Measurements from ENCODE around the gene ATXN7L3. TPM values are rescaled to one million over a fixed set of nuclear protein-coding genes. Genes with fewer than 3 reads are reported as not detected.
"Not testable (repeated sequence)": the region's sequence is repeated elsewhere in the genome, so short reads cannot be mapped to it uniquely, and the experiment has no call there.

ATXN7L3 gene
- total RNA-seq, 1 donor from 2014 or later = 116 TPM

DNA sequence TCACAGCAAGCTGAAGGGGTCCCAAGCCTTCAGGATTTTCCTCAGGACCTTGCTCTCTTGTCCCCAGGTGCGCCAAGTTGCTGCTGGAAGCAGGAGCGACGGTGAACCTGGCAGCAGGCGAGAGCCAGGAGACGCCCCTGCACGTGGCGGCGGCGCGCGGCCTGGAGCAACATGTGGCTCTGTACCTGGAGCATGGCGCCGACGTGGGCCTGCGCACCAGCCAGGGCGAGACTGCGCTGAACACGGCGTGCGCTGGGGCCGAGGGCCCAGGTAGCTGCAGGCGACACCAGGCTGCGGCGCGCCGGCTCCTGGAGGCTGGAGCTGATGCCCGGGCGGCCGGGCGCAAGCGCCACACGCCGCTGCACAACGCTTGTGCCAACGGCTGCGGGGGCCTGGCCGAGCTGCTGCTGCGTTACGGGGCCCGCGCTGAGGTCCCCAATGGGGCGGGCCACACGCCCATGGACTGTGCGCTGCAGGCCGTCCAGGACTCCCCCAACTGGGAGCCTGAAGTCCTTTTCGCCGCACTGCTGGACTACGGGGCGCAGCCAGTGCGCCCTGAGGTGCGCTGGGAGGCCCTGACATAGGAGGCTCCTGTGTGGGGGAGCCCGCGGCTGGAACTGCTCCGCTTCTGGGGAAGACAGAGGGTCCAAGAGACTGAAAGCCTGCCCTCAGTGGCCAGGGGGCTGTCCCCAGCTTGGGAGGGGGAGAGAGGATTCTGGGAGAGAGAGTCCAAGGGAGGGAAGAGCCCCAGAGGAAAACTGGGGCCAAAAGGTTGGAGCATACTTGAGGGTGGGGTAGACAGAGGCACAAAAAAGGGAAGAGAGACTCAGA is 22.8 kb downstream of the ATXN7L3 start:
- intact Hi-C loops (cut with micrococcal nuclease) = no loop called here

DNA sequence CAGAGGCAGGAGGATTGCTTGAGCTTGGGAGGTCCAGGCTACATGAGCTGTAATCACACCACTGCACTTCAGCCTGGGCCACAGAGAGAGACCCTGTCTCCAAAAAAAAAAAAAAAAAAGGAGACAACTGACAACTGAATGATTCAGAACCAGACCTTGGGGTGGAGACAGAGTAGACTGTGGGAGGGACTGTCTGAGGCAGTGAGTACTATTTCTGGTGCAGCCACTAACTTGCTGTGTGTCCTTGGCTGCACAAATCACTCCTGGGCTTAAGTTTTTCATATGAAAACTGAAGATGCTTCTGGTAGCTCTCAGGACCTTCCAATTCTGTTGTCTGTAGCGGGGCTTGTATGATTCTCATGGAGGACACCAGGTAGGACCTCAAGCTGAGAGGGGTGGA is 23.4 kb downstream of the ATXN7L3 start:
- intact Hi-C loops (cut with micrococcal nuclease) = no loop called here

DNA sequence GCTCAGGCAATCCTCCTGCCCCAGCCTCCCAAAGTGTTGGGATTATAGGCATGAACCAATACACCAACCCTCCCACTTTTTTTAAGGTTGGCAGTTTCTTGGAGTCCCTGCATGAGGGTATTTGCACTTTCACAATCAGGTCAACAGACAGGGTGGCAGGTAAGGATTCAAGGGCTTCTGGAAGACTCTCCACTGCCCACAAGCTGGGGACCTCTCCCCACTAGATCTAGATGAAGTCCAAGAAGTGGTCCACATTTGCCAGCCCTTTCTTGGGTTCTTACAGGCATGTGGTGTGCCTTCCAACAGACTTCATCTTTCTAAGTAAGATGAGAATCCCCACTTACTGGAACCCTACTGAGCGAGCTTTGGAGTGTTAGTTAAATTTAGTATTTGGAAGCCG is 25.3 kb downstream of the ATXN7L3 start:
- intact Hi-C loops (cut with micrococcal nuclease) = no loop called here

DNA sequence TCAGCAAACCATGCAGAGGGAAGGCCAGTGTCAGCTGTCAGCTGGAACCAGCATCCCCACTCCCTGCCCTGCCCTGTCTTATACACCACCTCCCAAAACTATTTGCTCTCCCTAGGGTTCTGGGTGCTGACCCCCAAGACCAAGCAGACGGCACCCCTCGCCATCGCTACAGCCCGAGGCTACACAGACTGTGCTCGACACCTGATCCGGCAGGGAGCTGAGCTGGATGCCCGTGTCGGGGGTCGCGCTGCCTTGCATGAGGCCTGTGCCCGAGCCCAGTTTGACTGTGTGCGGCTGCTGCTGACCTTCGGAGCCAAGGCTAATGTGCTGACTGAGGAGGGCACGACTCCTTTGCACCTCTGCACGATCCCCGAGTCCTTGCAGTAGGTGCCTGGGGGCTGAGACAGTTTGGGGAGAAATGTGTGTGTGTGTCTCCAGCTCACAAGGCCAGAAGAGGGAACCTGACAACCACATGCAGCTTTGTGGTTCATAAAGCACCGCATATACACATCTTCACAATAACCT is 27.7 kb downstream of the ATXN7L3 start:
- intact Hi-C loops (cut with micrococcal nuclease) = no loop called here

DNA sequence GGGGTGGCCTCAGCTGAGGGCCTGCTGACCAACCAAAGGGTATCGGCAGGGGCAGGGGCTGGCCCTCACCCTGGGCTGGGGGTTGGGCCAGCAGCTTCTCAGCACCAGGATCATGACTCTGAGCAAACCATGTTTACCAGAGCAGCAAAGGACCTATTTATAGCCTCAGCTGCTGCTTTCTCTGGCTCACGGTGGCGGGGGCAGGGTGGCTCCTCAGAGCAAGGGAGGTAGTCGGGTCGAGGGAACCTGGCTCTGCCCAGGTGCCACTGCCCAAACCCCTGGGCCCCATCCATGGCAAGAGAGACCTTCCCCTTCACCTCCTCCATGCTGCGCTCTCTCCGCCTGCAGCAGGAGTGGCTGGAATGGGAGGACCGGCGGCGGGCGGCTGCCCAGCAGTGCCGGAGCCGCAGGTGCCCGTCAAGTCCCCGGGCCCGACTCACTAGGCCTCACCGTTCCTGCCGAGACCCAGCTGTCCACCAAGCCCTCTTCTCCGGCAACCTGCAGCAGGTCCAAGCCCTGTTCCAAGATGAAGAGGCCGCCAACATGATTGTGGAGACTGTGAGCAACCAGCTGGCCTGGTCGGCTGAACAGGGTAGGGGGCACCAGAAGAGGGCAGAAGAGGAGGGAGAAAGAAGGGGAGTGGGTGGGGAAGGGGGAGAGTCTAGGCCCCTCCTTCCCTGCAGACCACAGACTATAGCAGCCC is 29.0 kb downstream of the ATXN7L3 start, which contains the start of gene ASB16:
TSS of gene ASB16 (plus strand) at position 206 of the 703 bp plus-strand sequence. CDS start at position 292, 86 bp downstream.
- intact Hi-C loops (cut with micrococcal nuclease) = no loop called here

DNA sequence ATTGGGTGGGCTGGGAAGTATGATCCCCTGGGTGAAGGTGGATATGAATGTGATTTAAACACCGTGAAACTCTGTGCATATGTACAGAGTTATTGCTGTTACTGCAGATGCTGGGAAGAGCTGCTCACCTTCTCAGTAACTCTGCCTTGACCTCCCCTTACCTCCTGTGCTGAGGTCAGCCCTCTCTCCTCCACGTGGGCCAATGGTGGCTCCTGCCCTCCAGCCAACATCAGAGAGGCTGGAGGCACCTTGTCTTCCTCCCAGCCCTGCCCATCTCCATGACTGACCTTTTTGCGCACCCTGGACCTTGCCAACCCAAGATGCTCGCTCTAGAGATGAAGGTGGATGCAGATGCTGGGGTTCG is 29.6 kb downstream of the ATXN7L3 start:
- intact Hi-C loops (cut with micrococcal nuclease) = no loop called here

DNA sequence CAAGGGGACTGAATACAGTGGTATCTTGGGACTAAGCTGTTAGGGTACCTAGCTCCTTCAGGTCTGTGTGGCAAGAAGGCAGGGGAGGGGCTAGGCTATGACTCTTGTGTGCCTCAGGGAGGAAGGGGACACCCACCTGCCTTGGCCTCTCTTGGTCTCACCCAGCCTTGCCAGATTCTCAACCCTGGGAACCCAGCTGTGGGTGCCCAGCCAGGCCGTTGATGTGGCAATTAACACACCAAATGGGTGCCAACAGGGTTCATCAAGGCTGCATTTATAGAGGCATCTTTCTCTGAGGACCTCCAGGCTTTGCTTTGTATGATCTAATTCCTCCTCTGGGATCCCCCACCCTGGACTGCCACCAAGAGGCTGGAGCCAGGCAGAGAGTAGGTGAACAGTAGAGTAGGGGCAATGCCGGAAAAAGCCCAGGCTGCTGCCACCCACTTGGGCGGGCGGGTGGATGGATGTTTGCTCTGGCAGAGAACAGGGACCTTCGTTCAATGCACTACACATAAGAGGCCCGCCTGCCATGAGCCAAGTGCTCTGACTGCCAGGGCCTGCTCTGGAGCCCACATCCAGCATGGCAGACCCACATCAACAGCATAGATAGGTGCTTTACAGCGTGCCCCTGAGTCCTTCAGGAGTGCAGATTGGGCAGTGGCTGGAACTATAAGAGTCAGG is 32.4 kb downstream of the ATXN7L3 start:
- intact Hi-C loops (cut with micrococcal nuclease) = no loop called here

DNA sequence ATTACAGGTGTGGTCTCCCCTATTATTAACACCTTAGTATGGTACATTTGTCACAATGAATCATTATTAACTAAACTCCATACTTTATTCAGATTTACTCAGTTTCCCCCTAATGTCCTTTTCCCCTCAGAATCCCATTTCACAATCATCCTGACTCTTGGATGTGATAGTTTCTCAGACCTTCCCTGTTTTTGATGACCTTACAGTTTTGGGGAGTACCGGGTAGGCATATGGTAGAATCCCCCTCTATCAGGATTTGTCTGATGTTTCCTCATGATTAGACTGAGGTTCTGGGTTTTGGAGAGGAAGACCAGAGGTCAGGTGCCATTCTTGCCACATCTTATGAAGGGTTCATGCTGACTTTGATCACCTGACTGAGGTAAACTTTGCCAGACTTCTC is 35.2 kb downstream of the ATXN7L3 start:
- intact Hi-C loops (cut with micrococcal nuclease) = no loop called here

DNA sequence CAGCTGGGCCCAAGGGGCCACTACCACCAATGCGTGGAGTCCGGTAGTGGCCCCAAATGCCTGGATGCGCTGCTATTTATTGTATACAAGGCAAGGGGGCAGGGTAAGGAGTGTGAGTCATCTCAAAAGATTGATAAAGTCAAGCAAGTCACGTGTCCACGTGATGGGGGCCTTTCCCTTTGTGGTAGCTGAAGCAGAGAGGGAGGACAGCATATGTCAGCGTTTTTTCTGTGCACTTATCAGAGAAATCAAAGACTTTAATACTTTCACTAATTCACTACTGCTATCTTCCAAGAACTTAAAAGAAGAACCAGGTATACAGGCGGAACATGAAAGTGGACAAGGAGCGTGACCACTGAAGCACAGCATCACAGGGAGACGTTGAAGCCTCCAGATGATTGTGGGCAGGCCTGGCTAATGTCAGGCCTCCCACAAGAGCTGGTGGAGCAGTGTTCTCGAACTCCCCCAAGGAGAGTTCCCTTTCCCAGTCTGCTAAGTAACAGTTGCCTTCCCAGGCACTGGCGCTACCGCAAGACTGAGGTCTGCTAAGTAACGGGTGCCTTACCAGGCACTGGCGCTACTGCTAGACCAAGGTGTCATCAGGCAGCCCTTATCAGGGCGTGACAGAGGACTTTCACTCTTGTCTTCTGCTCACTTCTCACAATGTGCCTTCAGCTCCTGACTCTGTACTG is 40.0 kb downstream of the ATXN7L3 start:
- intact Hi-C loops (cut with micrococcal nuclease) = no loop called here

DNA sequence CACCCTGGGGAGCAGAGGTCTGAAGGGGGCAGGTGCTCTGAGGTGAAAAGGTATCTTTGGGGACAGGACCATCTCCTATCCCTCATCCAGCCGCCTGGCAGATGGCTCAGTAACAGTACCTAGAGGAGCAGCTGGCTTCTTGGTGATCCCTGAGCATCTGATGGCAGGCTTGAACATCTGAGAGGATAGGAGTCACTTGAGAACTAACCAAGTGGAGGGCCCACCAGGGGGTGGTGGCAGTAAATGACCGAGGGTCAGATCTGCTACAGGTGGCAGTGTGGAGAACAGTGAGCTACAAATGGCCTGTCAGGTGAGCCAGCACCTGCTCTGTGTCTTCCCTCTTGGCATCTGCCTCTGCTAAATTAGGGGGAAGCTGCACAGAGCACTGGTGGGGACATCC is 44.2 kb downstream of the ATXN7L3 start:
- intact Hi-C loops (cut with micrococcal nuclease) = no loop called here

DNA sequence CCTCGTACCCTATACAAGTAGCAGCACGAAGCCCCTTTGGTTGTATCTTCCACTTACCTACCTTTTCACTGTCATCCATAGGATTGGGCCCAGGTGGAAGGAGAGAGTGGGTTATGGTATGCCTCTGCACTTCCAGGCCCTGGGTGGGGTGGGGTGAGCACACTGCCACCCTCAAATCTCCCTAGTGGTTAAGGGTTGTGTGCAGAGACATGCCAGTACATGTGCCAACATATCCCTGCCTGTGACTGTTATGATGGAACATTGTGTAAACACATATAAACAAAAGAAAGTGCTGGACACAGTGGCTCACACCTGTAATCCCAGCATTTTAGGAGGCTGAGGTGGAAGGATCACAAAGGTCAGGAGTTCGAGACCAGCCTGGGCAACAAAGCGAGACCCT is 46.8 kb downstream of the ATXN7L3 start:
- intact Hi-C loops (cut with micrococcal nuclease) = no loop called here

DNA sequence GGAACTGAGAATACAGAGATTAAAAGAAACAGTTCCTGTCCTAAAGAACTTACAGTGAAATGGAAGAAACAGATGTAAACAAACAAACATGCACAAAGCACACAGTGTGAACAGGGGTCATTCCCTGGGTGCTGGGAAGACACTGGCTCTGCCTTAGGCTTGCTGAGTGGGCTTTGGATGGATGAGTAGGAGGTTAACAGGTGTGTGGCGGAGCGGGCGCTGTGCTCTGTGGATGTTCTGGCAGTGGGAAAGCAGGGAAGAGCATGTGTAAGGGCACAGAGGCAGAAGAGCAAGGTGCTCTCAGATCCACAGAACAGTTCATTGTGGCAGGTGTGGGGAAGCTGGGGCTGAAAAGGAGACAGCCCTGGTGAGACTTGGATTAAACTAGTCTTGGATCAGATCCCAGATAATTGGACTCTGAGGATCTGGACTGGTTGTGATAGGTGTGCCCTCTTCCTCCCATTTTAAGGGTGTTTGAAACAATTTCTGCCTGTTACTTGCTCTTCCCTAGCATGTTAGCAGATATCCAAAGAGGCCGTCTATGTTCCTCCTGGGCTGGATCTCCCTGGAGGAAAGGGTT is 49.8 kb downstream of the ATXN7L3 start:
- intact Hi-C loops (cut with micrococcal nuclease) = no loop called here

DNA sequence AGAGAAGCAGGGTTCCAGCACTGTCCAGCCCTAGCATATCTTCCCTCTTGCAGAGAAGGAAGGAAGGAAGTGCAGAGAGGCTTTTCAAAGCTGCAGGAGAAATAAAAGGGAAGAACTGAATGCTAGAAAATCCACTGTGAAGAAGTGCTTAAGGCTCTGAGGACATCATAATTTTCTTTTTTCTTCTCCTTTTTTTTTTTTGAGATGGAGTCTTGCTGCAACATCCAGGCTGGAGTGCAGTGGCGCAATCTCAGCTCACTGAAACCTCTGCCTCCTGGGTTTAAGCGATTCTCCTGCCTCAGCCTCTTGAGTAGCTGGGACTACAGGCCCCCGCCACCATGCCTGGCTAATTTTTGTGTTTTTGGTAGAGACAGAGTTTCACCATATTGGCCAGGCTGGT is 50.6 kb downstream of the ATXN7L3 start:
- intact Hi-C loops (cut with micrococcal nuclease) = not testable (repeated sequence)

DNA sequence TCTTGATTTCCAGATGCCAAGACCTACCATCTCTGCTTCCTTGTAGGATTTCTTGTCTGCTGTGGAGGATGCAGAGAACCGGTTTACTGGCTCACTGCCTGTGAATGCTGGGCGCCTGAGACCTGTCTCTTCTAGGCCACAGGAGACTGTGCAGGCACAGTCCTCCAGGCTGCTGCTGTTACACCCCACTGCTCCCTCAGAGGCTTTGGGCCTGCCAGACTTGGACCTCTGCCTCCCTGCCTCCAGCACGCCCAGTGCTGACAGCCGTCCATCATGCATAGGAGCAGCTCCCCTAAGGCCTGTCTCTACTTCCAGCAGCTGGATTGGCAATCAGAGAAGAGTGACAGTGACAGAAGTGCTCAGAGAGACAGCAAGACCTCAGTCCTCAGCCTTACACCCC is 51.9 kb downstream of the ATXN7L3 start:
- intact Hi-C loops (cut with micrococcal nuclease) = no loop called here

DNA sequence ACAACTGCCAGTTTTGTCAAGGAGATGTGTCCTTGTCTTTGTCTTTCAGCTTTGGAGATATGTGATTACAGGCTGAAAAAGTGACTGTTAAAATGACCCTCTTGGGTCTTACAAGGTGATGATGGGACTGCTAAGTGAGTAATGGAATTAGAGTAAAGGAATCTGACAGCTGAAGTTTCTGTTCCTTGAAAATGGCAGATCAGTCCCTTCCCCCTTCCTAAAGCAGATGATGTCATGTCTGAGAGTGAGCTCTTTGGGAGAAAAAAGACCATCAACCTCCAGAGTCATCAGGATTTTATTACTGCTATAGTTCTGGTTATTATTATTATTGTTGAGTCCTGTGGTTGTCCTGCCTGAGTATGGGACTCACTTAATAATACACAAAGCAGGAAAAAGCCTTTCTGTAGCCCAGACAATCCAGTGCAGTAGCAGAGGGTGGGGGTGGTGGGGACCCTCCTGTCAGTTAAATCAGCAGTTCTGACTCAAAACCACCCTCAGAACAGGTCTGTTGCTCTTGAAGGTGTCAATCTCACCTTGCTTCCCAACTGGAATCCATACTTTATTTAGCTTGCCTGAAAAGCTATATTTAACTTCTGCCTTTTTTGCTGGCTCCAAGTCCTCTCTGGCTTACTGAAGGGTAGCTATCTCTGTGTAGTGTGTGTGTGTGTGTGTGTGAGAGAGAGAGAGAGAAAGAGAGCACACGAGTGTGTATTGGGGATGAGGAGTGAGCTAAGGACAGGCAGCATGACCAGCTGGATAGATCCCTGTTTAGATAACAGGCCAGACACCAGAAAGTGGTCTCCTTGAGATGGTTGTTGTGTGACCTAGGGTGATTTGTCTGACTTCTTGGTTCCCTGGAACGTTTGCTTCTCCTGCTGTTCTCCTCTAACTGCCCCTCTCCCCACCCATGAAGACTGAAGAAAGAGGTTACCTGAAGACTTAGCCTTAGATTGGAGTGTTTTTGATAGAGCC is 53.0 kb downstream of the ATXN7L3 start:
- intact Hi-C loops (cut with micrococcal nuclease) = no loop called here

DNA sequence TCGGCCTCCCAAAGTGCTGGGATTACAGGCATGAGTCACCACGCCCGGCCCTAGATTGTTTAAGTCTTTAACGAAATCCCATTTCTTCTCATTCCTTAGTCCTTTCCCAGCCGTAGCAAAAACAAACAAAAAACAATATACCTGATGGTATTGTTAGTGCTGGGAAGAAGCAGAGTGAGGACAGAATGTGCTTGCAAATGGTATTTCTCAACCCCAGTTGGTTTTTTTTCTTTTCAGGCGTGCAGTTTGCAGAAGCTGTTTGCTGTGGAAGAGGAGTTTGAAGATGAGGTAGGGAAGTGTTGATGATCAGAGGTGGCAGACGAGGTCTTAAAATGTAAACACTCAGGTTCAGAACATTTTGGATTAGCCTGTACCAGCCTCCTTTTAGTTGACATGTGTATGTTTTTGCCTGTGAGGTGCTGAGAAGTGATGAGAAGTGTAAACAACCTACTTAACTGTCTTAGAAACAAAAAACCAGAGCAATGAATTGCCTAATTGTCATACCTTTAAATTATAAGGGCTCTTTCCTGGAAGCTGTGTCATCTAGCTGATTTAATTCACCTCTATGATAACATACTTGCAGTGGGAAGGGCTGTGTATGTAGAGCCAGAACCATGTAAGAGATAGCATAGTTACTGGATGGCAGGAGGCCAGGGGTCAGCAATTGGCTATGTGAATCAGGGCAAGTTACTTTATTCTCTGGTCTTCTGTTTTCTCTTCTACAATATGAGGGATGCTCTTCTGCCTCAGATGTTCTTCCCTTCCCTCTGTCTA is 54.5 kb downstream of the ATXN7L3 start:
- intact Hi-C loops (cut with micrococcal nuclease) = no loop called here

DNA sequence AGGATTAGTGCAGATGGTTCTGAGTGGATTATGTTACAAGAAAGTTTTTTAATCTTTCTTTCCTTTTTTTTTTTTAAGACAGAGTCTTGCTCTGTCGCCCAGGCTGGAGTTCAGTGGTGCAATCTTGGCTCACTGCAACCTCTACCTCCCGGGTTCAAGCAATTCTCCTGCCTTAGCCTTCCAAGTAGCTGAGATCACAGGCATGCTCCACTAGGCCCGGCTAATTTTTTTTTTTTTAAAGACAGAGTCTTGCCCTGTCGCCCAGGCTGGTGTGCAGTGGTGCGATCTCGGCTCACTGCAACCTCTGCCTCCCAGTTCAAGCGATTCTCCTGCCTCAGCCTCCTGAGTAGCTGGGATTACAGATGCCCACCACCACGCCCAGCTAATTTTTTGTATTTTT is 55.8 kb downstream of the ATXN7L3 start:
- intact Hi-C loops (cut with micrococcal nuclease) = not testable (repeated sequence)

All from T-helper 2 cell treated with Interferon-gamma antibody and Interleukin-4, amounts not matched to agents 100 ng/mL and 5 ng/mL, for 36 hours (primary cell).